HepG2 (cell line): Measurements from ENCODE around the gene TMEM154.

ENCODE experiments used
- ATF1 ChIP-seq: IDR thresholded peaks from 2 replicates; pipeline ENCODE4 v1.6.1; 2016; ENCODE audit warnings: mild to moderate bottlenecking, control low read depth
- CTCF ChIP-seq: sonication (generic); formaldehyde crosslinking; IDR thresholded peaks from 2 replicates; pipeline ENCODE4 v1.5.0; 2020; ENCODE audit warnings: mild to moderate bottlenecking, missing genetic modification reagents, moderate library complexity
- EP300 ChIP-seq, 3 experiments: sonication (generic) in 1 of 3; formaldehyde crosslinking in 1 of 3; IDR thresholded peaks; 2 replicates each; pipeline versions ENCODE4 v1.5.1 to v1.6.1; 2011 to 2020; ENCODE audit warnings: low read depth in 2 of 3, low read length in 2 of 3, borderline replicate concordance in 1 of 3, improper control_type of control experiment in 1 of 3, mild to moderate bottlenecking in 1 of 3, missing genetic modification reagents in 1 of 3, moderate library complexity in 1 of 3
- EZH2 ChIP-seq: conservative IDR thresholded peaks from 2 replicates; pipeline ENCODE4 v1.6.1; 2012; ENCODE audit warnings: mild to moderate bottlenecking, low read depth, low read length, moderate library complexity
- HOXD1 ChIP-seq: sonication (generic); formaldehyde crosslinking; IDR thresholded peaks from 2 replicates; pipeline ENCODE4 v1.5.0; 2020; ENCODE audit warnings: missing genetic modification reagents
- JUN ChIP-seq: sonication (generic); formaldehyde crosslinking; IDR thresholded peaks from 2 replicates; pipeline ENCODE4 v1.4.0; 2020; ENCODE audit warnings: mild to moderate bottlenecking, missing genetic modification reagents
- NR3C1 ChIP-seq: sonication (generic); formaldehyde crosslinking; IDR thresholded peaks from 2 replicates; pipeline ENCODE4 v1.4.0; 2020; ENCODE audit warnings: missing genetic modification reagents
- POLR2AphosphoS5 ChIP-seq: IDR thresholded peaks from 2 replicates; pipeline ENCODE4 v1.6.1; 2012; ENCODE audit warnings: low read depth, low read length
- SIN3A ChIP-seq: IDR thresholded peaks from 2 replicates; pipeline ENCODE4 v1.6.1; 2011; ENCODE audit warnings: low read depth, mild to moderate bottlenecking, control low read depth, low read length, borderline replicate concordance
- TEF ChIP-seq: sonication (generic); formaldehyde crosslinking; IDR thresholded peaks from 2 replicates; pipeline ENCODE4 v1.5.0; 2020; ENCODE audit warnings: missing genetic modification reagents
- XRCC5 ChIP-seq: fragments of 200-400 bp; formaldehyde crosslinking; optimal IDR thresholded peaks from 2 replicates; pipeline ENCODE3; 2017; ENCODE audit warnings: mild to moderate bottlenecking, low read length
- ZBTB10 ChIP-seq: sonication (generic); formaldehyde crosslinking; IDR thresholded peaks from 2 replicates; pipeline ENCODE4 v1.4.0; 2020; ENCODE audit warnings: missing genetic modification reagents, borderline replicate concordance
- ZNF274 ChIP-seq: sonication (generic); formaldehyde crosslinking; IDR thresholded peaks from 2 replicates; pipeline ENCODE4 v1.5.1; 2020; ENCODE audit warnings: mild to moderate bottlenecking, missing genetic modification reagents
- ZNF562 ChIP-seq: sonication (generic); formaldehyde crosslinking; IDR thresholded peaks from 2 replicates; pipeline ENCODE4 v1.8.0; 2022; ENCODE audit warnings: missing genetic modification reagents, borderline replicate concordance

- TF ChIP-seq ZNF562: no peak
- TF ChIP-seq ATF1: no peak
- no peak for TF ChIP-seq HOXD1 (CRISPR knock-in tag)
- no peak for TF ChIP-seq CTCF
- no peak for TF ChIP-seq ZNF274 (CRISPR knock-in tag)
- no peak for TF ChIP-seq ZBTB10 (CRISPR knock-in tag)
- no peak for TF ChIP-seq EZH2
- no peak for TF ChIP-seq EP300 (IDR thresholded peaks at IDR 0.05; ENCODE audit: low read depth in 2 of 2, low read length in 2 of 2)
- no peak for TF ChIP-seq EP300 (CRISPR knock-in tag; IDR thresholded peaks at IDR 0.05; ENCODE audit: borderline replicate concordance)
- no peak for TF ChIP-seq TEF (CRISPR knock-in tag)
- TF ChIP-seq POLR2AphosphoS5: no peak
- no peak for TF ChIP-seq SIN3A
- TF ChIP-seq XRCC5: no peak
- no peak for TF ChIP-seq JUN
- TF ChIP-seq NR3C1 (CRISPR knock-in tag): no peak
Observed at GRCh38 chr4:152667781-152668180, 12.0 kb downstream of the TMEM154 start.
